ENCODE results near the gene BDH1.

BDH1 gene

DNA sequence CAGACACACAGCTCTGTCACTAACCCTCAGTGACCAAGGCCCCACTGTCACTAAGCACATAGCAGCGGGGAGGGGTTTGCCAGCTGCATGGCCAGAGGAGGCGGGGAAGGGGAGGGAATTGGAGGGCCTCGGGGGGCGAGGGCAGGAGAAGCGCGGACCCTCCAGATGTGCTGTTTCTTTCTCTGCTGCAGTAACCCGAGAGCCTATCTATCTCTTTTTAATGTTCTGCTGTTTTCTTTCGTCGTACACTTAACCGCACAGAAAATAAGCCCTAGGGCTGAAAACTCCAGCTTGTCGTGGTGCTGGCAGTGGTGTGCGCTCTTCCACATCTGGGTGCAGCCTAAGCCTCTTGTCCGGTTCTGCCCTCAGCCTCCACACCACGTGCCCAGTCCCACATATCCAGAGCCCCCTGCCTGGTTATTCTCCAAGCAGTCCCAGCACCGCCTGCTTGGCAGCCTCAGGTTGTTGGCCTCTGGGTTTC is 51.1 kb downstream of the BDH1 start:
- Mint-ChIP-seq H3K4me1 (ENCODE audit: low read depth) (peaks cover 16% of the 10 kb centered on the region), H3K27me3 (peaks cover 4% of the 10 kb centered on the region), H3K9me3 (no peaks in the 10 kb centered on the region), H3K36me3 (ENCODE audit: low read depth) (no peaks in the 10 kb centered on the region), H3K4me3 (no peak overlapping the region), H3K27ac (no peak overlapping the region)
- intact Hi-C loops (cut with micrococcal nuclease), result no loop called here

DNA sequence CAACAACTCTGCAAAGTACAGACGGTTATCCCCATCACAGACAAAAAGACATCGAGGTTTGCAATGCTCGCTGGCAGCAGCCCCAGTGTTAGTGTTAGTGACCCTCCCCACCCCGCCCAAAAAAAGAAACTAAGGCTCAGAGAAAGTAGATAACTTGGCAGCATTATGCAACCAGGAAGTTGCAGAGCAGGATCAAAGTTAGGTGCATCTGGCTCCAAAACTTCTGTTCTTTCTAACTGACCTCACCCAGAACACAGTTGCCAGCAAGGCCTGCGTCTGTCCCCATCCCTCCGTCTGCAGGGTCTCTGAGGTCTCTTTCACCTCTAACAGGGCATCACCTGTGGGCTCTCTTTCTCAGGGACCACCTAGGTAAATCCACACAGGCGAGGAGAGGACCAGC is 51.5 kb downstream of the BDH1 start:
- Mint-ChIP-seq H3K27ac (no peak overlapping the region), H3K9me3 (no peaks in the 10 kb centered on the region), H3K36me3 (ENCODE audit: low read depth) (no peaks in the 10 kb centered on the region), H3K4me1 (ENCODE audit: low read depth) (peaks cover 16% of the 10 kb centered on the region), H3K27me3 (peaks cover 4% of the 10 kb centered on the region), H3K4me3 (no peak overlapping the region)
- intact Hi-C loops (cut with micrococcal nuclease), result no loop called here

DNA sequence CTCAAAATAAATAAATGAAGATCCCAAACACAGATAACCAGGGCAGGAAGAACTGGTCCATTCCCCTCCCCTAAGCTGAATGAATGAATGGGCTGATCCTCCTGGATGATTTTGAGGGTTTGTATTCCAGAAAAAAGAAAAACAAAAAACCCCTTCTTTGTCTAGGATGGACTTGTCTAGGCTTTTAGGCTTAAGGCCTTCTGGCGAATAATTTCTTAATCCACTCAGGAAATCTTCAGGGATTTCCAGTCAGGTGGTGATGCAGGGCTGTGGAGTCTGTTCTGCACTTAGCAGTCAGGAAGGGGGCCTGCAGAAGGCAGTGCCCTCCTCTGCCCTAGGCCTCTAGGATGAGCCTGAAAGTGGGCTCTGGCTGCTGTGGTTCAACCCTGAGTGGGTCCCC is 52.1 kb downstream of the BDH1 start:
- H3K9me3 Mint-ChIP-seq, result no peaks in the 10 kb centered on the region
- H3K27ac Mint-ChIP-seq, result no peak overlapping the region
- intact Hi-C loops (cut with micrococcal nuclease), result loop anchor here (2.0 kb wide), 1 partner anchor 247 kb away; no protein-coding TSS in a partner anchor
- H3K36me3 Mint-ChIP-seq (ENCODE audit: low read depth), result no peaks in the 10 kb centered on the region
- peaks cover 16% of the 10 kb centered on the region for H3K4me1 Mint-ChIP-seq (ENCODE audit: low read depth)
- no peak overlapping the region for H3K4me3 Mint-ChIP-seq
- peaks cover 4% of the 10 kb centered on the region for H3K27me3 Mint-ChIP-seq

DNA sequence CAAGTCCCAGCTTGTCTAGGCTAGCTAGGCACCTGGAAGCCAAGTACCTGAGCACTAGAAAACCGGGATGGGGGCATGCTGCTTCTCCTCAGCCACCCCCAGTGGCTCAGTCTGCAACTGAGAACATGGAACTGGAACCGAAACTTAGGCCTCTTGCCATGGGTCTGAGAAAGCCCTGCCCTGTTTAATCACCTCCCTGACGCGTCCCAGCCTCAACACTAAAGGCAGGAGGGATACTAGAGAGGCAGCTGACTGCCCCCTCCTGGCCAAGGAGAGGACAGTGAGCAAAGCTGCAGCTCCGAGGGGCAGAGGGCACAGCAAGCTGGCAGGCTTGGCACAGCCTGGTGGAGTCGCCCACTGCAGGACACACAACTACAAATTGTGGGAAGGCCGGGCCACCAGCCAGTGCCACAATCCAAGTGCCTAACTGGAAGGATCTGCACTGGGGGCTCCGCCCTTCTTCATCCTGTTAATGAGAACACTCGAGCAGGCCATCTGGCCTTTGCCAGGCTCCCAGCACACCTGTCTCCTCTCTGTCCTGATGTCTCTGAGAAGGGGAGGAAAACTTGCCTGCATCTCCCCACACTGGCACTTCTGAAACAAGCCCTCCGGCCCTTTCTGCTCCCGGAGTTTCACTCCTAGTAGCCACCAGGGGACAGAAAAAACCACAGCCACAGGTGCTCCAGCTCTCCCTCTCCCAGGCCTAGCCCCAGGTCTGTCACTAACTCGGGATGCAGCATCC is 53.7 kb downstream of the BDH1 start:
- intact Hi-C loops (cut with micrococcal nuclease), result loop anchor here (2.0 kb wide), 1 partner anchor 245 kb away; no protein-coding TSS in a partner anchor

GRCh38 chr3:197501496-197501878 is 54.3 kb downstream of the BDH1 start:
- no peaks in the 10 kb centered on the region for H3K36me3 Mint-ChIP-seq (ENCODE audit: low read depth)
- peaks cover 3% of the 10 kb centered on the region for H3K27me3 Mint-ChIP-seq
- intact Hi-C loops (cut with micrococcal nuclease), result no loop called here

More for the DNA sequence above, 53.7 kb downstream of the BDH1 start:
- no peak overlapping the region for H3K4me3 Mint-ChIP-seq
- H3K27me3 Mint-ChIP-seq, result peaks cover 3% of the 10 kb centered on the region
- H3K36me3 Mint-ChIP-seq (ENCODE audit: low read depth), result no peaks in the 10 kb centered on the region
- no peak overlapping the region for H3K27ac Mint-ChIP-seq
- peaks cover 16% of the 10 kb centered on the region for H3K4me1 Mint-ChIP-seq (ENCODE audit: low read depth)
- H3K9me3 Mint-ChIP-seq, result no peaks in the 10 kb centered on the region

DNA sequence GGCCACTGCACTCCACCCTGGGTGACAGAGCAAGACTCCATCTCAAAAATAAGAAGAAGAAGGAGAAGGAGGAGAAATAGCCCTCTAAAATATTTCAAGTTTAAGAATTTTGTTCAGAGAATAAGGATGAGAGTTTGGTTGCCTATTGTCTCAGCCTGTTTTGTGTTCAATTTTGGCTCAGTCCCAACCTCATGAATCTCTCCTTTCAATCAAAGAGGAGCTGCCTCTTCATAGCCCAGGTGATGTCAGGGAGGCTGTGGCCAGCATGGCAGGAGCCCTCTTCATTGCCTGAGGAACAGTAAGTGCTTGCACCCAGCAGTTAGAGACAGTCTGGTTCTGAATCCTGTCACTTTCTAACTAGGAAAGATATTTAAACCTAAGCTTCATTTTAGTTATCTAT is 55.0 kb downstream of the BDH1 start:
- intact Hi-C loops (cut with micrococcal nuclease), result no loop called here
- no peaks in the 10 kb centered on the region for H3K9me3 Mint-ChIP-seq
- peaks cover 3% of the 10 kb centered on the region for H3K27me3 Mint-ChIP-seq
- no peak overlapping the region for H3K4me3 Mint-ChIP-seq
- peaks cover 12% of the 10 kb centered on the region for H3K4me1 Mint-ChIP-seq (ENCODE audit: low read depth)
- H3K27ac Mint-ChIP-seq, result no peak overlapping the region
- no peaks in the 10 kb centered on the region for H3K36me3 Mint-ChIP-seq (ENCODE audit: low read depth)

More at GRCh38 chr3:197501496-197501878, 54.3 kb downstream of the BDH1 start:
- no peak overlapping the region for H3K27ac Mint-ChIP-seq
- peaks cover 16% of the 10 kb centered on the region for H3K4me1 Mint-ChIP-seq (ENCODE audit: low read depth)
- no peaks in the 10 kb centered on the region for H3K9me3 Mint-ChIP-seq
- H3K4me3 Mint-ChIP-seq, result no peak overlapping the region

DNA sequence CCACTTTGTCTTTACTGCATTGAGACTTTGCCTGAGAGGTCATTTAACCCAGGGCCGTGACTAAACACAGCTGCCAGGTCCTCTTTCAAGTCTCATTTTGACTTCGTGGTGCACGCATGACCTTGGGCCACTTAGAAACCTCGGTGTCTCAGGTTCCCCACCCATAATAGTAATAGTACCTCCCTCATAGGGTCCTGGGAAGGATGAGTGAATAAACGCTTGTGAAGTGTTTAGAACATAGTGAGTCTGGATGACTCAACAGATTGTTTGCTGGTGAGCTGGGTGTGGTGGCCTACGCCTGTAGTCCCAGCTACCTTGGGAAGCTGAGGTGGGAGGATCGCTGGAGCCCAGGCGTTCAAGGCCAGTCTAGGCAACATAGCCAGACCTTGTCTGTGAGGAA is 56.3 kb downstream of the BDH1 start:
- no peaks in the 10 kb centered on the region for H3K9me3 Mint-ChIP-seq
- H3K36me3 Mint-ChIP-seq (ENCODE audit: low read depth), result no peaks in the 10 kb centered on the region
- peaks cover 8% of the 10 kb centered on the region for H3K4me1 Mint-ChIP-seq (ENCODE audit: low read depth)
- no peak overlapping the region for H3K27ac Mint-ChIP-seq
- no peak overlapping the region for H3K4me3 Mint-ChIP-seq
- peaks cover 3% of the 10 kb centered on the region for H3K27me3 Mint-ChIP-seq
- intact Hi-C loops (cut with micrococcal nuclease), result no loop called here

DNA sequence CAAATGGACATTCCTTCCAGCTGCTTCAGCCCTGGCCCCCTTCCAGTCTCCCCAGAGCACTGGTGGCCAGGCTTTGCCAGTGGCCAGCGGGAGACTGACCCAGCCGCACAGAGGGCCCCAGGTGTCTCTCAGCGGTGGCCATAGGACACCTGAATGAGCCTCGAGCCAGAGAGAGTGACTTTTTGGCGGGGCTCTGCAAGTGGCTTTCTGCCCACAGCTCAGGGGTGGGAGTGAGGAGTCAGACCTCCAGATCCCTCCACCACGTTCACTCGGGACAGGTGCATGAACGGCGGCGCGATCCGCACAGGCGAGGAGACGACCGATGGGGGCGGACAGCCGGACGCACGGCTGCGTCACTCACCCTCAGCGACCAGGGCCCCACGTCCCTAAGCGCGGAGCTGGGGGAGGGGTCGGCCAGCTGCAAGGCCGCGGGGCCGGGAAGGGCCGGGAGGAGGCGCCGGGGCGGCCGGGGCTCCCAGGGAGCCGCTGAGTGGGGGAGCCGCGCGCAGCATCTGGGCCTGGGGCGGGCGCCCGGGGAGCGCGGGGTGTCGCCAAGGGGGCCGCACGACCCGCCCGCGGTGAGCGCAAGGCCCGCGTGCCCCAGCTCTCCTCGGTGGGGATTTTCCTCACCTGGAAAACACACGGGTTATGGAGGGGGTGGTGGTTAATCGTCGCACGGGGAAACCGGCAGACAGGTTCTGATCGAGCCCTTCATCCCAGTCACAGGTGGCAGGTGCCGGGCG is 57.1 kb downstream of the BDH1 start:
- no peak overlapping the region for H3K4me3 Mint-ChIP-seq
- peaks cover 8% of the 10 kb centered on the region for H3K4me1 Mint-ChIP-seq (ENCODE audit: low read depth)
- intact Hi-C loops (cut with micrococcal nuclease), result no loop called here
- H3K27me3 Mint-ChIP-seq, result peaks cover 4% of the 10 kb centered on the region
- H3K27ac Mint-ChIP-seq, result no peak overlapping the region
- H3K36me3 Mint-ChIP-seq (ENCODE audit: low read depth), result no peaks in the 10 kb centered on the region
- H3K9me3 Mint-ChIP-seq, result no peaks in the 10 kb centered on the region

- H3K27ac Mint-ChIP-seq, result no peak overlapping the region
- no peaks in the 10 kb centered on the region for H3K4me1 Mint-ChIP-seq (ENCODE audit: low read depth)
- H3K9me3 Mint-ChIP-seq, result no peaks in the 10 kb centered on the region
- H3K4me3 Mint-ChIP-seq, result no peak overlapping the region
- intact Hi-C loops (cut with micrococcal nuclease), result no loop called here
- peaks cover 6% of the 10 kb centered on the region for H3K27me3 Mint-ChIP-seq
- no peaks in the 10 kb centered on the region for H3K36me3 Mint-ChIP-seq (ENCODE audit: low read depth)
Measured at GRCh38 chr3:197496746-197497125, 59.0 kb downstream of the BDH1 start.

- Mint-ChIP-seq H3K36me3 (ENCODE audit: low read depth) (no peaks in the 10 kb centered on the region), H3K27me3 (peaks cover 8% of the 10 kb centered on the region), H3K9me3 (no peaks in the 10 kb centered on the region), H3K4me1 (ENCODE audit: low read depth) (no peaks in the 10 kb centered on the region), H3K27ac (no peak overlapping the region), H3K4me3 (no peak overlapping the region)
- intact Hi-C loops (cut with micrococcal nuclease), result no loop called here
Measured at GRCh38 chr3:197495999-197496745, 59.6 kb downstream of the BDH1 start.

- H3K9me3 Mint-ChIP-seq, result no peaks in the 10 kb centered on the region
- intact Hi-C loops (cut with micrococcal nuclease), result no loop called here
- no peaks in the 10 kb centered on the region for H3K36me3 Mint-ChIP-seq (ENCODE audit: low read depth)
- peaks cover 8% of the 10 kb centered on the region for H3K27me3 Mint-ChIP-seq
- H3K4me3 Mint-ChIP-seq, result no peak overlapping the region
- H3K27ac Mint-ChIP-seq, result no peak overlapping the region
- H3K4me1 Mint-ChIP-seq (ENCODE audit: low read depth), result no peaks in the 10 kb centered on the region
Measured at GRCh38 chr3:197495499-197495898, 60.3 kb downstream of the BDH1 start.

- no peak overlapping the region for H3K27ac Mint-ChIP-seq
- H3K36me3 Mint-ChIP-seq (ENCODE audit: low read depth), result no peaks in the 10 kb centered on the region
Measured at GRCh38 chr3:197495059-197495455, 60.7 kb downstream of the BDH1 start.

DNA sequence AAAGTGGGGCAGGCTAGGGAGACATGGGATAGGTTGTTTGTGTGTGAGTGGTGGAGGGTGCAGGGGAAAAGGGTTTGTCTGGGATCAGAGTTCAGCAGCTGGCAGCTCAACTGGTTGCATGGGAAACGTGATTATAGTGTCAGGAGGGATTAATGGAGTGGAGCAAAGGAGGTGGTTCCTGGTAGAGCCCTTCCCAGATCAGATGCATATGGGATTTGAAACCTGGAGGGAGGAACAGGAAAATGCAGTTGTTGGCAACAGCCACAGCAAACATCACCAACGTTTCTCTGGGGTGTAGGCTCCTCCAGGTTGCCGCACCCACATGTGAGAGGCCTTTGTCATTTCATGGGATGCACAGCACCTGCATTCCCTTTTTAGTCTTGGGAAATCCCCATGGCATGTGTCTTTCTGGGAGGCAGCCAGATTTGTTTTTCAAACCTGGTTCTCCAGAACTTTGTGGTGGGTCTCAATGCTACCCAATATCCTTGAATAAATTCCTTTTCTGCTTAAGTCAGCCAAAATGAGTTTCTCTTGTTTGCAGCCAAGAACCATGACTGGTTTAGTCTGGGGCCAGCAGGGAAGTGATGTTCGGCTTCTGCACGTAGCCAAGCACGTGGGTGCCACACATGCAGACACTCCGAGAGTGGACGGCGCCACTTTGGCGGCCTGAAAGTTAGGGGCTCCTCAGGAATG is 61.3 kb downstream of the BDH1 start:
- H3K27ac Mint-ChIP-seq, result no peak overlapping the region
- H3K4me3 Mint-ChIP-seq, result no peak overlapping the region
- no peaks in the 10 kb centered on the region for H3K9me3 Mint-ChIP-seq

More at GRCh38 chr3:197495059-197495455, 60.7 kb downstream of the BDH1 start:
- Mint-ChIP-seq H3K4me3 (no peak overlapping the region), H3K27me3 (peaks cover 12% of the 10 kb centered on the region), H3K4me1 (ENCODE audit: low read depth) (no peaks in the 10 kb centered on the region), H3K9me3 (no peaks in the 10 kb centered on the region)
- intact Hi-C loops (cut with micrococcal nuclease), result no loop called here

More for the DNA sequence above, 61.3 kb downstream of the BDH1 start:
- Mint-ChIP-seq H3K4me1 (ENCODE audit: low read depth) (no peaks in the 10 kb centered on the region), H3K36me3 (ENCODE audit: low read depth) (no peaks in the 10 kb centered on the region), H3K27me3 (peaks cover 13% of the 10 kb centered on the region)
- intact Hi-C loops (cut with micrococcal nuclease), result no loop called here

Measured in dendritic cell treated with granulocyte-macrophage colony-stimulating factor and Interleukin-4, amounts not matched to agents 40 ng/mL and 50 ng/mL, for 4 days (primary cell).